ENCODE results near the gene CADM2.
"Not testable (repeated sequence)": the region's sequence is repeated elsewhere in the genome, so short reads cannot be mapped to it uniquely, and the experiment has no call there.

The CADM2 gene

GRCh38 chr3:85935171-85935570 is 976.4 kb downstream of the CADM2 start:
- no peak overlapping the region for H3K4me3 ChIP-seq (ENCODE audit: low read depth, low read length)
- DNase-seq (ENCODE audit: low read depth) = no peak
- no peak for TF ChIP-seq CTCF (conservative IDR thresholded peaks at IDR 0.05; ENCODE audit: low read depth, low read length)

GRCh38 chr3:85939074-85939482 is 980.3 kb downstream of the CADM2 start:
- H3K4me3 ChIP-seq (ENCODE audit: low read depth, low read length) = no peak overlapping the region
- peak; percentile 27 for DNase-seq (ENCODE audit: low read depth)
- TF ChIP-seq CTCF (conservative IDR thresholded peaks at IDR 0.05; ENCODE audit: low read depth, low read length) = no peak

GRCh38 chr3:85950435-85950834 is 991.6 kb downstream of the CADM2 start:
- TF ChIP-seq CTCF (conservative IDR thresholded peaks at IDR 0.05; ENCODE audit: low read depth, low read length) = no peak
- DNase-seq (ENCODE audit: low read depth) = no peak
- no peak overlapping the region for H3K4me3 ChIP-seq (ENCODE audit: low read depth, low read length)

- no peak for TF ChIP-seq CTCF (conservative IDR thresholded peaks at IDR 0.05; ENCODE audit: low read depth, low read length)
- no peak overlapping the region for H3K4me3 ChIP-seq (ENCODE audit: low read depth, low read length)
- DNase-seq (ENCODE audit: low read depth) = no peak
Measured at GRCh38 chr3:85960793-85961192, 1002.0 kb downstream of the CADM2 start.

- H3K4me3 ChIP-seq (ENCODE audit: low read depth, low read length) = no peak overlapping the region
- no peak for DNase-seq (ENCODE audit: low read depth)
- TF ChIP-seq CTCF (conservative IDR thresholded peaks at IDR 0.05; ENCODE audit: low read depth, low read length) = no peak
Measured at GRCh38 chr3:85977615-85978338, 1019.0 kb downstream of the CADM2 start.

GRCh38 chr3:85979034-85979433 is 1020.2 kb downstream of the CADM2 start:
- no peak overlapping the region for H3K4me3 ChIP-seq (ENCODE audit: low read depth, low read length)
- DNase-seq (ENCODE audit: low read depth) = no peak
- TF ChIP-seq CTCF (conservative IDR thresholded peaks at IDR 0.05; ENCODE audit: low read depth, low read length) = no peak

- DNase-seq (ENCODE audit: low read depth); H3K4me3 ChIP-seq (ENCODE audit: low read depth, low read length): not testable (repeated sequence)
Measured at GRCh38 chr3:85989581-85989980, 1030.8 kb downstream of the CADM2 start.

All from choroid plexus epithelial cell (primary cell).